HCT116 (cell line): Measurements from ENCODE around the gene FITM2. TPM values are rescaled to one million over a fixed set of nuclear protein-coding genes. Genes with fewer than 3 reads are reported as not detected.

Source experiments
- ATAC-seq: fragments of 200-7000 bp; cut with Tn5 transposase; 2 replicates; pipeline ENCODE4 v1.9.1; 2020; ENCODE audit warnings: mild to moderate bottlenecking, moderate library complexity
- BruUV-seq: library from RNA; stranded (reverse); fragments of 400-500 nt; replicated peaks from 2 replicates; lab custom pipeline; 2021; lab: Mats Ljungman, UMichigan
- CTCF ChIA-PET: fragments of 300-600 bp; sonication (Branson Sonifier 250); formaldehyde crosslinking; loops from one replicate; lab custom pipeline; 2021; ENCODE audit warnings: antibody characterized with exemption; lab: Charles Lee
- POLR2A ChIA-PET: fragments of 300-600, 350-600 bp; sonication (Branson Sonifier 250); formaldehyde crosslinking; loops from one replicate; lab custom pipeline; 2021; ENCODE audit warnings: antibody characterized with exemption; lab: Charles Lee
- RAD21 ChIA-PET, 2 experiments: fragments of 300-600 bp; sonication (Branson Sonifier 250); formaldehyde crosslinking; loops; one replicate each; lab custom pipeline; 2023; ENCODE audit warnings: low total read pairs in 2 of 2; ENCODE audit not compliant: uncharacterized antibody in 2 of 2, unreplicated experiment in 2 of 2, low non-redundant PET in 1 of 2; lab: Charles Lee
- DNase-seq: peaks from one replicate; pipeline ENCODE4 v3.0.0-alpha.2; 2010; ENCODE audit warnings: low read depth, low spot score
- H2AFZ ChIP-seq: fragments of 200-600 bp; shearing (Covaris generic), sonication (generic); 2 replicates; pipeline ENCODE4 v1.6.1; 2017; ENCODE audit warnings: low read depth, mixed run types, mixed read lengths, antibody characterized with exemption, low read length; ENCODE audit not compliant: poor library complexity, severe bottlenecking
- H3K27ac ChIP-seq: 2 replicates; pipeline ENCODE4 v1.5.1; 2012; ENCODE audit warnings: low read depth, low read length
- H3K27me3 ChIP-seq: fragments of 200-600 bp; sonication (generic); 2 replicates; pipeline ENCODE4 v1.6.1; 2016; ENCODE audit warnings: mixed run types, low read length, mixed read lengths; ENCODE audit not compliant: insufficient read depth
- H3K36me3 ChIP-seq, 2 experiments: fragments of 200-500 bp in 1 of 2; fragments of 200-600 bp in 1 of 2; sonication (Bioruptor generic) in 1 of 2; sonication (generic) in 1 of 2; 2 replicates each; pipeline versions ENCODE4 v1.5.1 to v1.6.1; 2014 to 2016; ENCODE audit warnings: low read length in 2 of 2, inconsistent platforms in 1 of 2, mixed read lengths in 1 of 2, mixed run types in 1 of 2; ENCODE audit not compliant: insufficient read depth in 2 of 2, control insufficient read depth in 1 of 2
- H3K4me1 ChIP-seq, 2 experiments: fragments of 200-600 bp in 1 of 2; sonication (generic) in 1 of 2; 2 replicates each; pipeline versions ENCODE4 v1.5.1 to v1.6.1; 2012 to 2017; ENCODE audit warnings: low read length in 2 of 2, inconsistent platforms in 1 of 2, mild to moderate bottlenecking in 1 of 2, mixed read lengths in 1 of 2, mixed run types in 1 of 2, moderate library complexity in 1 of 2; ENCODE audit not compliant: insufficient read depth in 2 of 2, control insufficient read depth in 1 of 2
- H3K4me2 ChIP-seq: fragments of 200-600 bp; sonication (generic); 2 replicates; pipeline ENCODE4 v1.6.1; 2017; ENCODE audit warnings: mixed run types, low read length, mixed read lengths
- H3K4me3 ChIP-seq, 2 experiments: fragments of 200-600 bp in 1 of 2; sonication (generic) in 1 of 2; replicated peaks in 1 of 2; 2 replicates each; pipeline ENCODE4 v1.5.1; 2011 to 2016; ENCODE audit warnings: low read length in 2 of 2, control low read depth in 1 of 2, low read depth in 1 of 2, mild to moderate bottlenecking in 1 of 2, mixed read lengths in 1 of 2, mixed run types in 1 of 2
- H3K79me2 ChIP-seq: fragments of 200-600 bp; sonication (generic); 2 replicates; pipeline ENCODE4 v1.6.1; 2017; ENCODE audit warnings: mild to moderate bottlenecking, mixed run types, low read length, moderate library complexity, mixed read lengths; ENCODE audit not compliant: insufficient read depth
- H3K9ac ChIP-seq: fragments of 200-600 bp; sonication (generic); 2 replicates; pipeline ENCODE4 v1.6.1; 2016; ENCODE audit warnings: low read length, mixed read lengths
- H3K9me2 ChIP-seq: fragments of 200-600 bp; sonication (generic), shearing (Covaris generic); 2 replicates; pipeline ENCODE4 v1.6.1; 2017; ENCODE audit warnings: mixed run types, mild to moderate bottlenecking, moderate library complexity; ENCODE audit not compliant: insufficient read depth
- H3K9me3 ChIP-seq, 2 experiments: fragments of 200-500 bp in 1 of 2; fragments of 200-600 bp in 1 of 2; sonication (Bioruptor generic) in 1 of 2; sonication (generic) in 1 of 2; 2 replicates each; pipeline ENCODE4 v1.6.1; 2014 to 2017; ENCODE audit warnings: low read length in 2 of 2, mixed read lengths in 2 of 2, inconsistent platforms in 1 of 2, low read depth in 1 of 2, mild to moderate bottlenecking in 1 of 2, mixed run types in 1 of 2, moderate library complexity in 1 of 2; ENCODE audit not compliant: control insufficient read depth in 1 of 2, insufficient read depth in 1 of 2
- H4K20me1 ChIP-seq: fragments of 200-600 bp; sonication (generic), shearing (Covaris generic); 2 replicates; pipeline ENCODE4 v1.6.1; 2017; ENCODE audit warnings: mixed run types, mild to moderate bottlenecking, moderate library complexity; ENCODE audit not compliant: insufficient read depth
- ATF3 ChIP-seq: IDR thresholded peaks from 2 replicates; pipeline ENCODE4 v1.6.1; 2012
- CBX3 ChIP-seq: IDR thresholded peaks from 2 replicates; pipeline ENCODE4 v1.6.1; 2012; ENCODE audit warnings: low read depth
- CEBPB ChIP-seq: IDR thresholded peaks from 2 replicates; pipeline ENCODE4 v1.6.1; 2012; ENCODE audit warnings: low read depth
- EGR1 ChIP-seq: IDR thresholded peaks from 2 replicates; pipeline ENCODE4 v1.6.1; 2012; ENCODE audit warnings: low read depth
- ELF1 ChIP-seq: IDR thresholded peaks from 2 replicates; pipeline ENCODE4 v1.6.1; 2012; ENCODE audit warnings: low read depth, borderline replicate concordance
- EZH2phosphoT487 ChIP-seq: fragments of 200-600 bp; IDR thresholded peaks from 2 replicates; pipeline ENCODE4 v1.6.1; 2018; ENCODE audit warnings: antibody characterized with exemption, borderline replicate concordance
- JUND ChIP-seq: IDR thresholded peaks from 2 replicates; pipeline ENCODE4 v1.6.1; 2012
- POLR2A ChIP-seq: IDR thresholded peaks from 2 replicates; pipeline ENCODE4 v1.7.0; 2011; ENCODE audit warnings: borderline replicate concordance; ENCODE audit not compliant: insufficient read depth, insufficient read length; ENCODE audit errors: extremely low read depth
- SP1 ChIP-seq: IDR thresholded peaks from 2 replicates; pipeline ENCODE4 v1.6.1; 2012; ENCODE audit warnings: low read depth
- ZFX ChIP-seq: fragments of 450-650 bp; IDR thresholded peaks from 2 replicates; pipeline ENCODE4 v1.6.1; 2017
- ZNF274 ChIP-seq: fragments of 200-500 bp; sonication (Bioruptor generic); IDR thresholded peaks from 2 replicates; pipeline ENCODE4 v1.6.1; 2014; ENCODE audit warnings: mild to moderate bottlenecking, low read depth, low read length, inconsistent platforms
- intact Hi-C: fragments of 100-400 bp; cut with micrococcal nuclease; formaldehyde crosslinking; loops from 2 replicates; pipeline ENCODE4 v1.10.0; 2022
- total RNA-seq: library from RNA; stranded (reverse); gene quantifications from one replicate; pipeline ENCODE4 v1.2.1, GENCODE V29; 2021; ENCODE audit not compliant: unreplicated experiment
- TF ChIP-seq, protein P1 (sequence below), 3 experiments: fragments of 200-600 bp in 1 of 3; sonication (generic) in 1 of 3; IDR thresholded peaks in 2 of 3; conservative IDR thresholded peaks in 1 of 3; 2 replicates each; pipeline ENCODE4 v1.5.1; 2012 to 2017; ENCODE audit warnings: low read depth in 2 of 3, low read length in 2 of 3, antibody characterized with exemption in 1 of 3, borderline replicate concordance in 1 of 3, control low read depth in 1 of 3, mild to moderate bottlenecking in 1 of 3, mixed read lengths in 1 of 3, mixed run types in 1 of 3, moderate library complexity in 1 of 3; ENCODE audit not compliant: insufficient read depth in 1 of 3

Gene FITM2
- total RNA-seq, 1 experiment from 2014 or later = 5.2 TPM

DNA sequence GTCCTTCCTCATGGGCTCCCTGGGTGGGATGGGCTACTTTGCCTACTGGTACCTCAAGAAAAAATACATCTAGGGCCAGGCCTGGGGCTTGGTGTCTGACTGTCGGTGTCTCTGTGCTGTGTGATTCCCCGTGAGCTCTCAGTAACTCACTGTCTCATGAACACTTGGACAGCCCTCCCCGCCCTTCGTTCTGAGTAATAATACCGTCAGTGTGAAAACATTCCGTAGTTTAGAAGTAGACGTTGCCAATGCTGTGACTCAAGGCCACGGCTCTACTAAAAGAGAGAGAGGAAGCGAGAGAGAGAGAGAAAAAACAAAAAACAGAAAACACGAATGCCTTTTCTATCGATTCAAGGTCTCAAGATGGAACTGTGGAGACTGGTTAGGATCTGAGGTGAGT is 31.8 kb downstream of the FITM2 start:
- BruUV-seq = no TSS peak
- ATAC-seq (no peak), DNase-seq (no peak)
- TF ChIP-seq, protein P1, sequence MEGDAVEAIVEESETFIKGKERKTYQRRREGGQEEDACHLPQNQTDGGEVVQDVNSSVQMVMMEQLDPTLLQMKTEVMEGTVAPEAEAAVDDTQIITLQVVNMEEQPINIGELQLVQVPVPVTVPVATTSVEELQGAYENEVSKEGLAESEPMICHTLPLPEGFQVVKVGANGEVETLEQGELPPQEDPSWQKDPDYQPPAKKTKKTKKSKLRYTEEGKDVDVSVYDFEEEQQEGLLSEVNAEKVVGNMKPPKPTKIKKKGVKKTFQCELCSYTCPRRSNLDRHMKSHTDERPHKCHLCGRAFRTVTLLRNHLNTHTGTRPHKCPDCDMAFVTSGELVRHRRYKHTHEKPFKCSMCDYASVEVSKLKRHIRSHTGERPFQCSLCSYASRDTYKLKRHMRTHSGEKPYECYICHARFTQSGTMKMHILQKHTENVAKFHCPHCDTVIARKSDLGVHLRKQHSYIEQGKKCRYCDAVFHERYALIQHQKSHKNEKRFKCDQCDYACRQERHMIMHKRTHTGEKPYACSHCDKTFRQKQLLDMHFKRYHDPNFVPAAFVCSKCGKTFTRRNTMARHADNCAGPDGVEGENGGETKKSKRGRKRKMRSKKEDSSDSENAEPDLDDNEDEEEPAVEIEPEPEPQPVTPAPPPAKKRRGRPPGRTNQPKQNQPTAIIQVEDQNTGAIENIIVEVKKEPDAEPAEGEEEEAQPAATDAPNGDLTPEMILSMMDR (IDR thresholded peaks at IDR 0.05 in 2 of 3, conservative IDR thresholded peaks at IDR 0.05 in 1 of 3; ENCODE audit: borderline replicate concordance in 1 of 3, insufficient read depth in 1 of 3, low read depth in 2 of 3, low read length in 2 of 3) = no peak
- no peak for TF ChIP-seq CBX3
- TF ChIP-seq ZFX = no peak
- TF ChIP-seq SP1 = no peak
- no peak for TF ChIP-seq CEBPB
- TF ChIP-seq POLR2A = no peak
- no peak for TF ChIP-seq EGR1
- no peak for TF ChIP-seq JUND
- TF ChIP-seq ATF3 = no peak
- TF ChIP-seq EZH2phosphoT487 = no peak
- TF ChIP-seq ZNF274 = no peak
- no peak for TF ChIP-seq ELF1
- Histone ChIP-seq H4K20me1 (no peaks in the 10 kb centered on the region), H3K9me2 (no peaks in the 10 kb centered on the region), H3K4me2 (0 out of 2 replicates have a peak overlapping the region, but pooled peaks have one; percentile 6), H3K27ac (no peak overlapping the region), H3K27me3 (no peaks in the 10 kb centered on the region; the same call in 1 of the 2 replicates), H2AFZ (no peak overlapping the region), H3K9ac (no peak overlapping the region), H3K9me3 (no peaks in the 10 kb centered on the region), H3K79me2 (no peaks in the 10 kb centered on the region), H3K36me3 (no peaks in the 10 kb centered on the region), H3K4me3 (no peak overlapping the region), H3K4me1 (peaks cover 0 to 20% of the 10 kb centered on the region in 2 experiments; a peak in 1 of 4 replicates)
- ChIA-PET POLR2A (no interaction called here), RAD21 (no interaction called here), CTCF (no interaction called here)
- intact Hi-C loops = no loop called here
